ENCODE results near the gene HSP90AA1.

HSP90AA1 gene

DNA sequence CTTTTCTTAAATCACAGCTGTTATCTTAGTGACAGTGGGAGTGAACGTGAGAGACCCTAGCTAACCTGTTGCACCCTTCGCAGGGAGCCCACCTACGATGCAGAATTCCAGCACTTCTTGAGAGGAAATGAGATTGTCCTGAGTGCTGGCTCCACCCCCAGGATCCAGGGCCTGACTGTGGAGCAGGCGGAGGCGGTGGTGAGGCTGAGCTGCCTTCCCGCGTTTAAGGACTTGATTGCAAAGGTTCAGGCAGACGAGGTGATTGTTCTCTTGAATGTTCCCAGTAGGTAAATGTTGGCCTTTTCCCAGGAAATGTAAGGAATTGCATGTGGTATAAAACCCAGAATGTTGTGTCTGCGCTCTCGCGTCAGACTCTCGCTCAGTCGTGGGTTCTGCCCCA is 46.7 kb downstream of the HSP90AA1 start:
- no peak overlapping the region for H3K4me3 ChIP-seq (ENCODE audit: low read depth, low read length)
- DNase-seq (ENCODE audit: low read depth): no peak
- TF ChIP-seq MYC (IDR thresholded peaks at IDR 0.05; ENCODE audit: low read depth, low read length): no peak
- TF ChIP-seq, protein P1, sequence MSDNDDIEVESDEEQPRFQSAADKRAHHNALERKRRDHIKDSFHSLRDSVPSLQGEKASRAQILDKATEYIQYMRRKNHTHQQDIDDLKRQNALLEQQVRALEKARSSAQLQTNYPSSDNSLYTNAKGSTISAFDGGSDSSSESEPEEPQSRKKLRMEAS (IDR thresholded peaks at IDR 0.05; ENCODE audit: low read depth, low read length): no peak
- TF ChIP-seq, protein P2, sequence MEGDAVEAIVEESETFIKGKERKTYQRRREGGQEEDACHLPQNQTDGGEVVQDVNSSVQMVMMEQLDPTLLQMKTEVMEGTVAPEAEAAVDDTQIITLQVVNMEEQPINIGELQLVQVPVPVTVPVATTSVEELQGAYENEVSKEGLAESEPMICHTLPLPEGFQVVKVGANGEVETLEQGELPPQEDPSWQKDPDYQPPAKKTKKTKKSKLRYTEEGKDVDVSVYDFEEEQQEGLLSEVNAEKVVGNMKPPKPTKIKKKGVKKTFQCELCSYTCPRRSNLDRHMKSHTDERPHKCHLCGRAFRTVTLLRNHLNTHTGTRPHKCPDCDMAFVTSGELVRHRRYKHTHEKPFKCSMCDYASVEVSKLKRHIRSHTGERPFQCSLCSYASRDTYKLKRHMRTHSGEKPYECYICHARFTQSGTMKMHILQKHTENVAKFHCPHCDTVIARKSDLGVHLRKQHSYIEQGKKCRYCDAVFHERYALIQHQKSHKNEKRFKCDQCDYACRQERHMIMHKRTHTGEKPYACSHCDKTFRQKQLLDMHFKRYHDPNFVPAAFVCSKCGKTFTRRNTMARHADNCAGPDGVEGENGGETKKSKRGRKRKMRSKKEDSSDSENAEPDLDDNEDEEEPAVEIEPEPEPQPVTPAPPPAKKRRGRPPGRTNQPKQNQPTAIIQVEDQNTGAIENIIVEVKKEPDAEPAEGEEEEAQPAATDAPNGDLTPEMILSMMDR (IDR thresholded peaks at IDR 0.05; ENCODE audit: low read depth, low read length): no peak
- no peak for TF ChIP-seq POLR2A (IDR thresholded peaks at IDR 0.05; ENCODE audit: extremely low read depth, insufficient read length)

DNA sequence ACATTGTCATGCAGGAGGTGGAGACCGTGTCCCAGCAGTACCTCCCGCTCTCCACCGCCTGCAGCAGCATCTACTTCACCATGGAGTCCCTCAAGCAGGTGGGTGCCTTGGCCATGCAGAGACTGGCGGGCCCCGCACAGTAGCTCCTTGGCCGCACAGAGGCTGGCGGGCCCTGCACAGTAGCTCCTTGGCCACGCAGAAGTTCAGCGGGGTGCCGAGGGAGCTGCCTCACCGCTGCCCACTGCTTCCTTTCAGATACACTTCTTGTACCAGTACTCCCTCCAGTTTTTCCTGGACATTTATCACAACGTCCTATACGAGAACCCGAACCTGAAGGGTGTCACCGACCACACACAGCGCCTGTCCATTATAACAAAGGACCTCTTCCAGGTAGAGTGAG is 47.7 kb downstream of the HSP90AA1 start:
- no peak for DNase-seq (ENCODE audit: low read depth)
- TF ChIP-seq, protein P1 (IDR thresholded peaks at IDR 0.05; ENCODE audit: low read depth, low read length): no peak
- no peak for TF ChIP-seq POLR2A (IDR thresholded peaks at IDR 0.05; ENCODE audit: extremely low read depth, insufficient read length)
- TF ChIP-seq MYC (IDR thresholded peaks at IDR 0.05; ENCODE audit: low read depth, low read length): no peak
- TF ChIP-seq, protein P2 (IDR thresholded peaks at IDR 0.05; ENCODE audit: low read depth, low read length): no peak
- no peak overlapping the region for H3K4me3 ChIP-seq (ENCODE audit: low read depth, low read length)

DNA sequence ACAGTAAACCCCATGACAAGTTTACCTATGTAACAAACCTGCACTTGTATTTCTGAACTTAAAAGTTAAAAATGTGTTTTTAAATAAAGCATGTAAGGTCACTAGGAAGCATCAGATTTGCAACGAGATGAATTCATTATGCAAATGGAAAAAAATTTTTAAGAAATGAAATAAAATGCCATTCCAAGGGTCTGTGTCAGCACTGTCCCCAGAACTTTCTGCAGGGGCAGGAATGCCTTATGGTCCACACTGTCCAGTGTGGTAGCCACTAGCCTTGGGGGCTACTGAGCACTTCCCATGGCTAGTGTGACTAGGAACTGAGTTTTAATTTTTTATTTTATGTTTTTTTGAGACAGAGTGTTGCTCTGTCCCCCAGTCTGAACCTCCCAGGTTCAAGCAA is 49.2 kb downstream of the HSP90AA1 start:
- no peak overlapping the region for H3K4me3 ChIP-seq (ENCODE audit: low read depth, low read length)
- no peak for DNase-seq (ENCODE audit: low read depth)
- TF ChIP-seq, protein P2 (IDR thresholded peaks at IDR 0.05; ENCODE audit: low read depth, low read length): no peak
- TF ChIP-seq POLR2A (IDR thresholded peaks at IDR 0.05; ENCODE audit: extremely low read depth, insufficient read length): no peak
- TF ChIP-seq MYC (IDR thresholded peaks at IDR 0.05; ENCODE audit: low read depth, low read length): no peak
- TF ChIP-seq, protein P1 (IDR thresholded peaks at IDR 0.05; ENCODE audit: low read depth, low read length): no peak

DNA sequence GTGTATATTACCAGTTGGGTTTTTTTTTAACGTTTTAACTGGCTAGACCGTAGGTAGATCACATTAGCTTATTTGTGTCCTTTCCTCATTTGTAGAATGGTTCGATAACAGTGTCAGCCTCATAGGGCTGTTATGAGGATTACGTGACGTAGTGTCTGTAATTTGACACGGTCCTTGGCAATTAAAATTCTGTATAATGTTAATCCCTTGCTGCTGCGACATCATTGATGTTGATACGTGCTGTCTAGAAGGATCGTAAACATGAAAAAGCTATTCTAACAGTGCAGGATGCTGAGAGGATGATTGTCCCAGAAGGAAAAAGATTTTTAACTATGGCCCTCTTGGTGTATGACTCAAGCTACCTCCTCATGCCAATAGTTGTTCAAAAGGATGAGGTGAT is 50.9 kb downstream of the HSP90AA1 start:
- H3K4me3 ChIP-seq (ENCODE audit: low read depth, low read length): no peak overlapping the region
- no peak for DNase-seq (ENCODE audit: low read depth)
- TF ChIP-seq, protein P1 (IDR thresholded peaks at IDR 0.05; ENCODE audit: low read depth, low read length): no peak
- TF ChIP-seq, protein P2 (IDR thresholded peaks at IDR 0.05; ENCODE audit: low read depth, low read length): no peak
- TF ChIP-seq POLR2A (IDR thresholded peaks at IDR 0.05; ENCODE audit: extremely low read depth, insufficient read length): no peak
- no peak for TF ChIP-seq MYC (IDR thresholded peaks at IDR 0.05; ENCODE audit: low read depth, low read length)

DNA sequence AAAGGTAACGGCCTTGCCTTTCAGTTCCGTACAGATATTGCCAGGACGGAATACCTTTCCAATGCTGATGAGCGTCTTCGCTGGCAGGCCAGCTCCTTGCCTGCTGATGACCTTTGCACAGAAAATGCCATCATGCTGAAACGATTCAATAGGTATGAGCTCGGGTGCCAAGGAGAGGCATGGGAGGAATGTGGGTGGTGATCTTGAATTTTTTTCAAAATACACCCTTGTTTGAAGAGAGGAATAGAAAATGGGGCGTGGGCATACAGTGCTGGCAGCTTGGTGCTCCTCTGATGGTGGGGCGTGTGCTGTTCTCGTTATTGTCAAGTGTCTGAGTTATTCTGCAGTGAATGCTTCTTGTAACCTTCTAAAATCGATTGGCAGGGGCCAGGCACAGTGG is 52.5 kb downstream of the HSP90AA1 start:
- no peak overlapping the region for H3K4me3 ChIP-seq (ENCODE audit: low read depth, low read length)
- TF ChIP-seq, protein P2 (IDR thresholded peaks at IDR 0.05; ENCODE audit: low read depth, low read length): no peak
- TF ChIP-seq POLR2A (IDR thresholded peaks at IDR 0.05; ENCODE audit: extremely low read depth, insufficient read length): no peak
- TF ChIP-seq, protein P1 (IDR thresholded peaks at IDR 0.05; ENCODE audit: low read depth, low read length): no peak
- TF ChIP-seq MYC (IDR thresholded peaks at IDR 0.05; ENCODE audit: low read depth, low read length): no peak
- DNase-seq (ENCODE audit: low read depth): no peak

DNA sequence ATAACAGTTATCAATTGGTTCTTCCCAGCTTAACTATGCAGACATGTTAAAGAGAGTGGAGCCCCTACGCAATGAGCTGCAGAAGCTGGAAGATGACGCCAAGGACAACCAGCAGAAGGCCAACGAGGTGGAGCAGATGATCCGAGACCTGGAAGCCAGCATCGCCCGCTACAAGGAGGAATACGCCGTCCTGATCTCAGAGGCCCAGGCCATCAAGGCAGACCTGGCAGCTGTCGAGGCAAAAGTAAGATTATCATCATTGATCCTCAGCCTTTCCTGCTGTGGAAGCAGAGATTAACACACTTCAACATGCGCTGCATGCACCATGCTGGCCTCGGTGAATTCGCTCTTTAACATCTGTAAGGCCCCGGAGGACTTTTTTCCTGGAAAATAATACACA is 53.6 kb downstream of the HSP90AA1 start:
- TF ChIP-seq, protein P2 (IDR thresholded peaks at IDR 0.05; ENCODE audit: low read depth, low read length): no peak
- no peak for TF ChIP-seq MYC (IDR thresholded peaks at IDR 0.05; ENCODE audit: low read depth, low read length)
- no peak for TF ChIP-seq POLR2A (IDR thresholded peaks at IDR 0.05; ENCODE audit: extremely low read depth, insufficient read length)
- TF ChIP-seq, protein P1 (IDR thresholded peaks at IDR 0.05; ENCODE audit: low read depth, low read length): no peak

More for the DNA sequence above, 53.6 kb downstream of the HSP90AA1 start:
- no peak overlapping the region for H3K4me3 ChIP-seq (ENCODE audit: low read depth, low read length)
- DNase-seq (ENCODE audit: low read depth): no peak

All from NB4 (cell line).